DMS114 treated with DMSO at 0.1 percent for 48 hours (cell line): ENCODE data around the gene SMIM12.

ENCODE experiments used
- DNase-seq: peaks from one replicate; lab custom pipeline; 2025; ENCODE audit not compliant: unreplicated experiment; lab: John Stamatoyannopoulos, UW

Gene SMIM12

GRCh38 chr1:34859446-34860200, at the start of gene SMIM12:
SMIM12 (minus strand) TSS chr1:34859749; CDS start chr1:34855977, 3,772 bp downstream.
- peak; percentile 85 for DNase-seq

- no peak for DNase-seq
Observed at GRCh38 chr1:34908369-34908768, 48.8 kb upstream of the SMIM12 start.

- no peak for DNase-seq
Observed at GRCh38 chr1:34907487-34908090, 48.0 kb upstream of the SMIM12 start.

DNA sequence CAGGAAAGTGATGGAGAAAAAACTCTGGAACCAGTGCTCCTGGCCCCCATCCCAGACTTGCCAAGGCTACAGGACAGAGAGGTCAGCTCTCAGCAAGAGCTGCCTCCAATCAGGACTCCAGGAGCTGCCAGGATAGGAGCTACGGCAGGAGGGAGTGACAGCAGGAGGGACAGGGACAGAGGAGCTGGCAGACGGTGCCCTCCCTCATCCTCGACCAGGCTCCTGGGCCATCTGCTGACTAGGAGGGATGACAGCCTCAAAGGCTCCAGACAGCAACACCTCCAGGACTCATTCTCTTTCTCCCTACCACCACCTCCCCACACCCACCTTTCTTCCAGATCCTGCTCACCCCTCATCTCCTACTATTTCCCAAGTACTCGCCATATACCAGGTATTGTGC, 47.2 kb upstream of the SMIM12 start:
- DNase-seq: no peak

DNA sequence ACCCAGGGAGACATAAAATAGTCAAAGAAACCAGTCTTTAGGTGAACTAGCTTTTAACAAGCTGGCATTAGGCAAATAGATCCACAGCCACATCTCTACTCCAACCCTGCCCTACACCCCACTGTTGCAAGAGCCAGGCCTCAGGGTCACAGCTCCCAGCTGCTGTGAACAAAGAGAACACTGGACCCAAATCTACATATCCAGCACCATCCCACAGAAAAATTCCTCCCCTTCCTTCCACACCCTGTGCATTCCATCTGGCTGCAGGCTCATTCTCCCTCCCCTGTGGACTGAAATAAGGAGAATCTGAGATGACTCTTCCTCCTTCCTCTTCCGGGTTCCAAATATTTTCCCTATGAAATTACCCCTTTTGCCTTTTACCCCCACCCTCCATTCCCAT, 46.7 kb upstream of the SMIM12 start:
- DNase-seq: no peak

GRCh38 chr1:34905098-34905459, 45.5 kb upstream of the SMIM12 start:
- DNase-seq: no peak

DNA sequence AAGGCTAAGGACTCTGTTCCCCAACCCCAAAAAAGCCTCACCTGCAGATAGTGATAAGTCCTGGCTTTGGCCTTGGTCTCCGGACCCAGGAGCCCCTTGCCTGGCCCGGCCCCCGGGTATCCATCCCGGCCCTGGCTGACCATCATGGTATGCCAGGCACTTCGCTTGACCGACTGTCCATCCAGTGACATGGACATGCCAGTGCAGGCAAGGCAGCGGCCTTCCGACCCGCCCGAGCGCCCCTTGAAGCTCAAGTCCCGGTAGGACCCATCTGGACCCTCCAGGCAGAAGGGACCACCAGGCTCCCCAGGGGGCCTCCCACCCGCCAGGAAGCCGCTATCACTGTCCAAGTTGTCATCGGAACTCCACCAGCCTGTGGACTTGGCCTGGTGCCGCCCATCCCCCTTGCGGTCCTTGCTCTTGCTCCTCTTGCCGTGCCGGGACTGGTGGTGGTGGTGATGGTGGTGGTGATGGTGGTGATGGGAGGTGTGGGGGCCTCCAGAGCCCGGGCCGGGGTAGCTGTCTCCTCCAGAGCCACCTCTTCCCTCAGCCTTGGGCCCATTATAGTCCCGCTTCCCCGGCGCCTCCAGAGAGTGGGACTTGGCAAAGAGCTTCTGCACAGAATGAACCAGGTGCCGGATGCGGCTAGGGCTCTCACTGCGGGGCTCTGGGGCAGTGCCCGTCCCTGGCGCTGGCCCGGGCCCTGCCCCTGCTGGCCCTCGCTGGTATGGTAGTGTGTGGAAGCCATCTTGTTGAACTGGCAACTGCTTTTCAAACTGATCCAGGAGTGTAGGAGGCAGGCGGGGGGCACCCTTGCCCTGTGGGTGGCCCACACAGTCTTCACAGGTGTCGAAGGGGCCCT, 44.9 kb upstream of the SMIM12 start:
- no peak for DNase-seq

GRCh38 chr1:34901919-34902318, 42.4 kb upstream of the SMIM12 start:
- no peak for DNase-seq

DNA sequence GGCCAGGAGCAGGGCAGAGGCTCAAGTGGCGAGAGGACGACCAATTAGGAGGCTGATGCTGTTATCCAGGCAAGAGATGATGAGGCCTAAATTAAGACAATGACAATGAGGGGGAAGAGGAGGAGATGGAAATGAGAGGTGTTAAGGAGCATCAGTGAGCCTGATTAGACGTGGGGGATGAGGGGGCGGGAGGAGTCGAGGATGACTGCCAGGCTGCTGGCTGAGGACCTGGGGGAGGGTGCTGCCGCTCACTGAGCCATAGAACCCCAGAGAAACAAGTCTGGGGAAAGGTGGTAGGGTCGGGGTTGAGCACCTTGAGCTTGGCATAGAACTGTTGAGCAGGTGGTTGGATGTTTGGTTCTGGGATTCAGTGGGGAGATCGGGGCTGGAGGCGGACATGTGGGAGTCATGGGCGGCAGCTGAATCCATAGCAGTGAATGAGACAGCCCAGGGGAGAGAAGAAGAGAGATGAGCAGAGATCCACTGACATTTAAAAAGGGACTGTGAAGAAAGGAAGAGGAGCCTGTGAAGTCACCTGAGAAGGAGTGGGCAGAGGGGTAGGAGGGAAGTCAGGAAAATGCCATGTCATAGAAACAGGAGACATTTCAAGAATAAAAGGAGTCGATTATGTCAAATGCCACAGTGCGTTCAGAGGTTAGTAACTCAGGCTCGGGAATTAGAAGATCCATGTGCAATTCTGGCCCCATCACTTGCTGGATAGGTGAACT, 41.4 kb upstream of the SMIM12 start:
- no peak for DNase-seq

GRCh38 chr1:34899906-34900305, 40.4 kb upstream of the SMIM12 start:
- DNase-seq: no peak

- no peak for DNase-seq
Observed at GRCh38 chr1:34899471-34899870, 39.9 kb upstream of the SMIM12 start.

DNA sequence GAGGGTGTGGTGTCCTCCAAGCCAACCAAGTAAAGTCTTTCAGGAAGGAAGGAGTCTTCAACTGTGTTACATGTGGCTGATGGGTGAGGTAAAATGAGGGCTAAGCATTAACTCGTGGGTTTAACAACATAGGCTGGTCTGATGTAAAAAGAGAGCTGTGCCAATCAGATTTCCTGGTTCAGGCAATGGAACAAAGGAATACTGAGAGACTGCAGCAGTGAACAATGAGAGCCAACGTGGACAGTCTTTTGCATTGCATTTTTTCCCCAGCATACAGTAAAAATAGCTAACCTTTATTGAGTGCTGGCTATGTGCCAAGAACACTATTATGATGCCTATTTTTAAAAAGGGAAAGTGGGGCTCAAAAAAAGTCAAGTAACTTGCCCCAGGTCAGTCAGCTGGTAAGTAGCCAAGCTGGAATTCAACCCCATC, 38.8 kb upstream of the SMIM12 start:
- DNase-seq: no peak

- DNase-seq: no peak
Observed at GRCh38 chr1:34896612-34897011, 37.1 kb upstream of the SMIM12 start.

GRCh38 chr1:34889705-34890104, 30.2 kb upstream of the SMIM12 start:
- DNase-seq: no peak

GRCh38 chr1:34887593-34887992, 28.0 kb upstream of the SMIM12 start:
- no peak for DNase-seq

- no peak for DNase-seq
Observed at GRCh38 chr1:34885405-34886247, 26.1 kb upstream of the SMIM12 start.

- no peak for DNase-seq
Observed at GRCh38 chr1:34884961-34885360, 25.4 kb upstream of the SMIM12 start.

GRCh38 chr1:34884536-34884935, 25.0 kb upstream of the SMIM12 start:
- no peak for DNase-seq

- DNase-seq: no peak
Observed at GRCh38 chr1:34879230-34879629, 19.7 kb upstream of the SMIM12 start.

DNA sequence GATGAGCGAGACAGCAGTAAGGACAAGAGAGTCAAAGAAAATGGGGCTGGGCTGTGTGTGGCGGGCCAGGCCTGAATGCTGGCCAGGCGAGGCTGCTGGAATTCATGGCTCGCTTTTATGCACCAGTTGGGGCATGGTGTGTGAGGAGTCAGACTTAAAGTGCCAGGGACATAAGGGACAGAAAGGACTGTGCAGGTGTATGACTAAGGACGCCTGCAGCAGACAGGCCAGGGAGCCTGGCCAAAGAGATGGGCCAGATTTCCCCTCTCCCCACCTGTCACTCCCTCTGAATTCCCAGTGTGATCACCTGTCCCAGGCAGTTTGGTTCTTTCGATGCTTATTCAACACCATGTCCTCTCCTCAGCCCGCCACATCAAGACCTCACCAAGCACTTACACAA, 16.9 kb upstream of the SMIM12 start:
- no peak for DNase-seq
